NCI-H82 (cell line): ENCODE data around the gene ID4.

ENCODE experiments used
- DNase-seq: peaks from one replicate; lab custom pipeline; 2025; lab: John Stamatoyannopoulos, UW

Gene ID4

GRCh38 chr6:19860235-19860877, 23.2 kb downstream of the ID4 start:
- peak; percentile 76 for DNase-seq

- DNase-seq = no peak
Measured at GRCh38 chr6:19864285-19864684, 27.1 kb downstream of the ID4 start.

- peak; percentile 77 for DNase-seq
Measured at GRCh38 chr6:19865178-19865577, 28.0 kb downstream of the ID4 start.

GRCh38 chr6:19866173-19866984, 29.2 kb downstream of the ID4 start:
- peak; percentile 93 for DNase-seq

GRCh38 chr6:19866985-19867627, 29.9 kb downstream of the ID4 start:
- no peak for DNase-seq

GRCh38 chr6:19869464-19869863, 32.3 kb downstream of the ID4 start:
- peak; percentile 32 for DNase-seq

GRCh38 chr6:19870322-19870721, 33.2 kb downstream of the ID4 start:
- no peak for DNase-seq

GRCh38 chr6:19873031-19873430, 35.9 kb downstream of the ID4 start:
- DNase-seq = peak; percentile 28

- no peak for DNase-seq
Measured at GRCh38 chr6:19876672-19877071, 39.5 kb downstream of the ID4 start.

- DNase-seq = no peak
Measured at GRCh38 chr6:19879663-19880062, 42.5 kb downstream of the ID4 start.

GRCh38 chr6:19880066-19880465, 42.9 kb downstream of the ID4 start:
- no peak for DNase-seq

- no peak for DNase-seq
Measured at GRCh38 chr6:19891451-19891850, 54.3 kb downstream of the ID4 start.
